GM12878 (cell line): ENCODE results near the gene MPIG6B. TPM values are rescaled to one million over a fixed set of nuclear protein-coding genes. Genes with fewer than 3 reads are reported as not detected.

Source experiments
- BCL11A ChIP-seq: IDR thresholded peaks from 2 replicates; pipeline ENCODE4 v1.6.1; 2011; ENCODE audit warnings: low read depth, low read length
- BHLHE40 ChIP-seq, 2 experiments: fragments of 450-650 bp in 1 of 2; IDR thresholded peaks; 2 replicates each; pipeline ENCODE4 v1.6.1; 2011 to 2017; ENCODE audit warnings: low read depth in 2 of 2, borderline replicate concordance in 1 of 2, improper control_type of control experiment in 1 of 2, low read length in 1 of 2, mild to moderate bottlenecking in 1 of 2
- CBX5 ChIP-seq: sonication (generic); IDR thresholded peaks from 2 replicates; pipeline ENCODE4 v1.6.1; 2016; ENCODE audit warnings: low read depth, moderate library complexity, mild to moderate bottlenecking, inconsistent platforms
- FOXM1 ChIP-seq: IDR thresholded peaks from 2 replicates; pipeline ENCODE4 v1.6.1; 2012; ENCODE audit warnings: low read depth, mild to moderate bottlenecking, inconsistent platforms, low read length, moderate library complexity
- MTA2 ChIP-seq: fragments of 450-650 bp; IDR thresholded peaks from 2 replicates; pipeline ENCODE4 v1.6.1; 2016; ENCODE audit warnings: low read depth, mild to moderate bottlenecking, moderate library complexity
- MXI1 ChIP-seq: fragments of 150-350 bp; IDR thresholded peaks from 2 replicates; pipeline ENCODE4 v1.6.1; 2011; ENCODE audit warnings: low read depth, mild to moderate bottlenecking, inconsistent platforms, low read length, improper control_type of control experiment
- MYB ChIP-seq: fragments of 150-350 bp; IDR thresholded peaks from 2 replicates; pipeline ENCODE4 v1.6.1; 2014; ENCODE audit warnings: mild to moderate bottlenecking, low read depth, low read length, borderline replicate concordance
- NBN ChIP-seq: fragments of 450-650 bp; IDR thresholded peaks from 2 replicates; pipeline ENCODE4 v1.6.1; 2016
- NR2C1 ChIP-seq: fragments of 450-650 bp; IDR thresholded peaks from 2 replicates; pipeline ENCODE4 v1.6.1; 2017; ENCODE audit warnings: antibody characterized with exemption, mild to moderate bottlenecking, moderate library complexity
- PAX8 ChIP-seq: fragments of 450-650 bp; IDR thresholded peaks from 2 replicates; pipeline ENCODE4 v1.6.1; 2017; ENCODE audit warnings: mild to moderate bottlenecking, moderate library complexity
- POU2F2 ChIP-seq: IDR thresholded peaks from 3 replicates; pipeline ENCODE4 v1.6.1; 2011; ENCODE audit warnings: low read depth, mild to moderate bottlenecking, low read length, borderline replicate concordance
- RAD51 ChIP-seq: fragments of 450-650 bp; IDR thresholded peaks from 2 replicates; pipeline ENCODE4 v1.6.1; 2016; ENCODE audit warnings: moderate library complexity, mild to moderate bottlenecking, inconsistent platforms
- RCOR1 ChIP-seq: conservative IDR thresholded peaks from 2 replicates; pipeline ENCODE4 v1.6.1; 2012; ENCODE audit warnings: low read depth, low read length, improper control_type of control experiment
- REST ChIP-seq: IDR thresholded peaks from 2 replicates; pipeline ENCODE4 v1.6.1; 2012; ENCODE audit warnings: mild to moderate bottlenecking, low read depth, low read length
- RUNX3 ChIP-seq: IDR thresholded peaks from 2 replicates; pipeline ENCODE4 v1.6.1; 2012; ENCODE audit warnings: low read length, inconsistent platforms
- SREBF1 ChIP-seq: IDR thresholded peaks from 2 replicates; pipeline ENCODE4 v1.6.1; 2012; ENCODE audit warnings: mild to moderate bottlenecking, low read length
- SREBF2 ChIP-seq: IDR thresholded peaks from 2 replicates; pipeline ENCODE4 v1.6.1; 2012; ENCODE audit warnings: mild to moderate bottlenecking, low read length
- TAF1 ChIP-seq: IDR thresholded peaks from 2 replicates; pipeline ENCODE4 v1.6.1; 2011; ENCODE audit warnings: mild to moderate bottlenecking, low read depth, low read length, borderline replicate concordance
- YY1 ChIP-seq: IDR thresholded peaks from 2 replicates; pipeline ENCODE4 v1.6.1; 2011; ENCODE audit warnings: low read depth, mild to moderate bottlenecking, low read length
- ZBTB4 ChIP-seq: fragments of 450-650 bp; formaldehyde crosslinking; IDR thresholded peaks from 2 replicates; pipeline ENCODE4 v1.4.0; 2022; ENCODE audit warnings: mild to moderate bottlenecking, moderate library complexity
- ZNF217 ChIP-seq: fragments of 450-650 bp; IDR thresholded peaks from 2 replicates; pipeline ENCODE4 v1.6.1; 2017; ENCODE audit warnings: antibody characterized with exemption, mild to moderate bottlenecking
- ZNF622 ChIP-seq: fragments of 450-650 bp; IDR thresholded peaks from 2 replicates; pipeline ENCODE4 v1.6.1; 2017; ENCODE audit warnings: mild to moderate bottlenecking, inconsistent platforms
- ZZZ3 ChIP-seq: IDR thresholded peaks from 2 replicates; pipeline ENCODE4 v1.6.1; 2011; ENCODE audit warnings: low read depth; ENCODE audit not compliant: control insufficient read depth, insufficient read length
- polyA plus RNA-seq, 11 experiments: library from polyadenylated mRNA; depleted of rRNA in 4 of 11; unstranded in 6 of 11; stranded (reverse) in 5 of 11; fragments of >200 nt; fragmentation: Nextera tagmentation in 4 of 11; fragmentation: Illumina TruSeq in 1 of 11; extraction: Ambion mirVana in 4 of 11; extraction: Trizol in 1 of 11; gene quantifications; 1 replicate in 1 of 11; 2 replicates in 10 of 11; pipeline versions ENCODE4 v1.2.1 to v1.2.3, GENCODE V29; 2011 to 2016; ENCODE audit warnings: inconsistent platforms in 2 of 11, missing spikeins in 2 of 11, low read depth in 1 of 11
- total RNA-seq, 4 experiments: library from RNA; depleted of rRNA in 3 of 4; stranded (reverse); fragments of >200 nt in 3 of 4; fragmentation: Illumina TruSeq in 1 of 4; extraction: Trizol in 1 of 4; gene quantifications; 2 replicates each; pipeline versions ENCODE4 v1.2.1 to v1.2.3, GENCODE V29; 2013 to 2021
- TF ChIP-seq, protein P1 (sequence below): fragments of 450-650 bp; IDR thresholded peaks from 2 replicates; pipeline ENCODE4 v1.6.1; 2017; ENCODE audit warnings: mild to moderate bottlenecking, low read depth, inconsistent platforms; ENCODE audit not compliant: poor library complexity, severe bottlenecking

MPIG6B gene
- total and polyA plus RNA-seq, 10 of the 15 experiments (the other 5 are each of a cell fraction or from before 2014, with no cell fraction given), result not detected

GRCh38 chr6:31729979-31730630 lies 6.9 kb downstream of the MPIG6B start (continued):
- TF ChIP-seq REST, result no peak
- no peak for TF ChIP-seq MXI1
- no peak for TF ChIP-seq RUNX3
- TF ChIP-seq ZNF622, result no peak
- no peak for TF ChIP-seq SREBF2
- no peak for TF ChIP-seq BHLHE40 (IDR thresholded peaks at IDR 0.05; ENCODE audit: borderline replicate concordance in 1 of 2, low read depth in 2 of 2, low read length in 1 of 2)
- TF ChIP-seq BCL11A, result no peak
- TF ChIP-seq RCOR1, result no peak
- no peak for TF ChIP-seq TAF1
- TF ChIP-seq POU2F2, result peak; percentile 39; the same call in 1 of the 3 replicates
- TF ChIP-seq ZNF217, result peak; percentile 19; the same call in 1 of the 2 replicates
- TF ChIP-seq CBX5, result no peak
- TF ChIP-seq RAD51, result no peak
- TF ChIP-seq FOXM1, result no peak
- TF ChIP-seq, protein P1, sequence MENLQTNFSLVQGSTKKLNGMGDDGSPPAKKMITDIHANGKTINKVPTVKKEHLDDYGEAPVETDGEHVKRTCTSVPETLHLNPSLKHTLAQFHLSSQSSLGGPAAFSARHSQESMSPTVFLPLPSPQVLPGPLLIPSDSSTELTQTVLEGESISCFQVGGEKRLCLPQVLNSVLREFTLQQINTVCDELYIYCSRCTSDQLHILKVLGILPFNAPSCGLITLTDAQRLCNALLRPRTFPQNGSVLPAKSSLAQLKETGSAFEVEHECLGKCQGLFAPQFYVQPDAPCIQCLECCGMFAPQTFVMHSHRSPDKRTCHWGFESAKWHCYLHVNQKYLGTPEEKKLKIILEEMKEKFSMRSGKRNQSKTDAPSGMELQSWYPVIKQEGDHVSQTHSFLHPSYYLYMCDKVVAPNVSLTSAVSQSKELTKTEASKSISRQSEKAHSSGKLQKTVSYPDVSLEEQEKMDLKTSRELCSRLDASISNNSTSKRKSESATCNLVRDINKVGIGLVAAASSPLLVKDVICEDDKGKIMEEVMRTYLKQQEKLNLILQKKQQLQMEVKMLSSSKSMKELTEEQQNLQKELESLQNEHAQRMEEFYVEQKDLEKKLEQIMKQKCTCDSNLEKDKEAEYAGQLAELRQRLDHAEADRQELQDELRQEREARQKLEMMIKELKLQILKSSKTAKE, result no peak
- TF ChIP-seq NBN, result no peak
- TF ChIP-seq ZBTB4, result no peak
- no peak for TF ChIP-seq PAX8
- no peak for TF ChIP-seq SREBF1
- TF ChIP-seq MYB, result no peak
- no peak for TF ChIP-seq NR2C1
- TF ChIP-seq ZZZ3, result no peak
- no peak for TF ChIP-seq MTA2
- no peak; the same call in 1 of the 2 replicates for TF ChIP-seq YY1
